H7 (cell line): ENCODE measurements around the gene DNAJC15. TPM values are rescaled to one million over a fixed set of nuclear protein-coding genes. Genes with fewer than 3 reads are reported as not detected.

ENCODE experiments used
- DNase-seq: peaks from one replicate; pipeline ENCODE4 v3.0.0; 2012
- H3K27me3 ChIP-seq: 2 replicates; pipeline ENCODE4 v1.6.0; 2011; ENCODE audit warnings: mild to moderate bottlenecking, low read length; ENCODE audit not compliant: control insufficient read depth, insufficient read depth
- H3K36me3 ChIP-seq: replicated peaks from 2 replicates; pipeline ENCODE4 v1.5.1; 2011; ENCODE audit warnings: low read length; ENCODE audit not compliant: control insufficient read depth, insufficient read depth
- H3K4me3 ChIP-seq: 2 replicates; pipeline ENCODE4 v1.5.1; 2011; ENCODE audit warnings: low read depth, mild to moderate bottlenecking, control low read depth, low read length, moderate library complexity; ENCODE audit not compliant: insufficient read depth
- total RNA-seq: library from RNA; depleted of rRNA; stranded (reverse); fragments of >200 nt; shearing (Covaris generic); gene quantifications from 2 replicates; pipeline ENCODE4 v1.2.3, GENCODE V29; 2014

The DNAJC15 gene
- total RNA-seq, 1 experiment from 2014 or later, result 0.45 TPM

DNA sequence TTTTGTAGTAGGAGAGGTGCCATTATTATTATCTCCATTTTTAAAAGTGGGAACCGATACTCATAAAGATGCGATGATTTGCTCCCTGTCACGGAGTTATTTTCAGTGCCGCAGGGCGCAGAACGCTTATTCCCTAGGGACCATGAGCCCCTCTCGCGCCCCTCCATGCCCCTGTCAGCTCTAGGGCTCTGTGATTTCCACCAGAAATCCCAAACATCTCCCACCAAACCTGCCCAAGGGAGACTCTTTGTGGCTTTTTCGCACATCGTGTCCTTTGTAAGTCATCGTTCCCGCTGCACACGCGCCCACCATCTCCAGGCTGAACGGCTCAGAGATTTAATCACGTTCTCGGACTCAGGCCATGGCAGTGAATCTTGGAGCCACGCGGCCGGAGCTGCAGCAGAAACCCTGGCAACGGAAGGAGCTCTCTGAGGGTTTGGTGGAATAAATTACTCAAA, 105.1 kb downstream of the DNAJC15 start:
- H3K4me3 ChIP-seq, result no peak overlapping the region
- no peak for DNase-seq
- H3K36me3 ChIP-seq, result no peaks in the 10 kb centered on the region
- H3K27me3 ChIP-seq, result no peaks in the 10 kb centered on the region

DNA sequence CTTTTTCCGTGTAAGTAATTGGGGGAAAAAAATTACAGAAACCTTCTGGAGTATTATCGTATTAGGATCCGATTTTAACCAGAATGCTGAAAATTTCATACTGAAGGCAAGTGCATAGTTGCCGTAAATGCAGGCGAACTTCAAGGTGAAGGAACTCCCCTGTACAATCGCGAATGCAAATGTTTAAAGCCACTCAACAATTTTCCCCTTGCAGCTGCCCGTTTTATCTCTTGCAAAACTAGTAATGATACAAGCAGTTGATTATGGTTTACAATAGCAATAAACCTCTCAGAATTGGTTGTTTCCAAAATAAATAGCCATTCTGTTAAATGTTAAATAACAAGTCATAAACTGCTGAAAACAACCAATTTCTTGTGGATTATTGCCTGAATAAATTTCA, 105.7 kb downstream of the DNAJC15 start:
- Histone ChIP-seq H3K27me3 (no peaks in the 10 kb centered on the region), H3K4me3 (no peak overlapping the region), H3K36me3 (no peaks in the 10 kb centered on the region)
- no peak for DNase-seq

- DNase-seq, result no peak
- H3K4me3 ChIP-seq, result no peak overlapping the region
- no peaks in the 10 kb centered on the region for H3K36me3 ChIP-seq
- no peaks in the 10 kb centered on the region for H3K27me3 ChIP-seq
Observed at GRCh38 chr13:43129511-43130110, 106.2 kb downstream of the DNAJC15 start.

DNA sequence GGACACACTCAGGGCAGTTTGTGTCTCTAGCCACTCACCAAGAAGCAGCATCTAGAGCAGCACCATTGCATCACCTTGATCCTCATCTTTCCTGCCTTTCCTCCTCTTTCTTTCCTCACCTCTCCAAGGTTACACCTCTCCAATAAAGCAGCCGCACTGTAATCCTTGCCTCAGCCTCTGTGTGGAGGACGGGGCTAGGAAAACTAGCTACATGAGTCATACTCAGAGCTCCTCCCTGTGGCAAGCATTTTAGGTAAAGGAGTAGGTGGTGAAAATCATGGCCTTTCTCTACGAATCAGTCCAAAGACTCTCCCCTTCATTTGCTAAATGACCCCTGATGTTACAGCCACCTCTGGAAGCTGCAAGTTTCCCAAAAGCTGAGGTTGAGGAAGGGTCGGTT, 108.9 kb downstream of the DNAJC15 start:
- Histone ChIP-seq H3K27me3 (no peaks in the 10 kb centered on the region), H3K4me3 (no peak overlapping the region), H3K36me3 (no peaks in the 10 kb centered on the region)
- DNase-seq, result peak; percentile 50

- H3K4me3 ChIP-seq, result no peak overlapping the region
- no peak for DNase-seq
- no peaks in the 10 kb centered on the region for H3K36me3 ChIP-seq
- H3K27me3 ChIP-seq, result no peaks in the 10 kb centered on the region
Observed at GRCh38 chr13:43132911-43133310, 109.5 kb downstream of the DNAJC15 start.

DNA sequence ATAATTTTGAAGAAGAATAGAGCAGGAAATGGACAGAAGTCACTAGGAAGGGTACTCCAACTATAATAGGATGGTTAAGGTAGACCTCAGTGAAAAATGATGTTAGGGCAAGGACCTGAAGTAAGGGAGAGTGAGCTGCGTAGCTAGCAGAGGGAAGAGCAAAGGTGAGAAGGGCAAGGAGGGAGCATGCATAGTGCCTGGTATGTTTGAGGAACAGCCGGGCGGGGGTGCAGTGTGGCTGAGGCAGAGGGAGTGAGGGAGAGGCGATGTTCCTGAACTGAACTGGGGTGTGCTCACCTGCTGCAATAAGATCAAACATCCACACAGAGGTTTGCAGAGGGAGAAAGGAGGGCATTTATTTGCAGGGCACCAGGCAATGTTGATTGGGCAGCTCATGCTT, 110.4 kb downstream of the DNAJC15 start:
- Histone ChIP-seq H3K36me3 (no peaks in the 10 kb centered on the region), H3K4me3 (no peak overlapping the region), H3K27me3 (no peaks in the 10 kb centered on the region)
- DNase-seq, result no peak

- Histone ChIP-seq H3K36me3 (no peaks in the 10 kb centered on the region), H3K27me3 (no peaks in the 10 kb centered on the region), H3K4me3 (no peak overlapping the region)
- DNase-seq, result no peak
Observed at GRCh38 chr13:43134868-43135267, 111.5 kb downstream of the DNAJC15 start.

DNA sequence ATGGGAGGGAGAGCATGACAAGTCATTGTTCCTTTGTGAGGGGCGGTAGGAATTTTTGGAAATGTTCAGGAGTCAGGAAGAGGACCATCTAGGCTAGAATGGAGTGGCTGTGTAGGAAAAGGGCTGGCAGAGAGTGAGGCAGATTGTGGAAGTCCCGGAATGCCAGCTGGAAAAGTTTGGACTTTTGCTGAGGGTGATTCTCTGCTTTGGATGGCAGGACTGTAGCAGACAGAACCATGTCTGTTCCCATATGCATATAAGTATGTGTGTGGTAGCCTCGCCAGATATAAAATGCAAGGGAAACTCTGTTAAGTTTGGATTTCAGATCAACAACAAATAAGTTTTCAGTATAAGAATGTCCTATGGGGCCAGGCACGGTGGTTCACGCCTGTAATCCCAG, 112.1 kb downstream of the DNAJC15 start:
- H3K36me3 ChIP-seq, result no peaks in the 10 kb centered on the region
- H3K27me3 ChIP-seq, result no peaks in the 10 kb centered on the region
- no peak for DNase-seq
- H3K4me3 ChIP-seq, result no peak overlapping the region

- Histone ChIP-seq H3K27me3 (no peaks in the 10 kb centered on the region), H3K36me3 (no peaks in the 10 kb centered on the region), H3K4me3 (no peak overlapping the region)
- DNase-seq, result no peak
Observed at GRCh38 chr13:43136920-43137575, 113.7 kb downstream of the DNAJC15 start.

- DNase-seq, result no peak
- Histone ChIP-seq H3K4me3 (no peak overlapping the region), H3K36me3 (no peaks in the 10 kb centered on the region), H3K27me3 (no peaks in the 10 kb centered on the region)
Observed at GRCh38 chr13:43139211-43139610, 115.8 kb downstream of the DNAJC15 start.

DNA sequence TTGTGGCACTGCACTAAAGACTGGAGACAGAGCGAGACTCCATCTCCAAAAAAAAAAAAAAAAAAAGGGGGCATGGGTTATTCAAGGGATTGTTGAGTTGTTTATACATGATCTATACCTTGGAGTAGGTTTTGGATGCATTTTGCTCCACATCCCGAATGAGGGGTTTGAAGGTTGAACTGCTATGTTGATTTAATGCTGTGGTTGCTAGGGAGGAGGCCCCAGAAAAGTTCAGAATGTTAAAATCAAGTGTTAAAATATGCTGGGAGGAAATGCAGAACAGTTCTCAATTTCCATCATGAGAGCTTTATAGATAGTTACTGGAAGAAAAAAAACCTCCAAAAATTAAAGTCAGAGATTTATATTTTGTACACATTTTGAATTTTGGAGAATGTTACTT, 116.5 kb downstream of the DNAJC15 start:
- Histone ChIP-seq H3K36me3 (no peaks in the 10 kb centered on the region), H3K27me3 (no peaks in the 10 kb centered on the region), H3K4me3 (no peak overlapping the region)
- DNase-seq, result no peak

DNA sequence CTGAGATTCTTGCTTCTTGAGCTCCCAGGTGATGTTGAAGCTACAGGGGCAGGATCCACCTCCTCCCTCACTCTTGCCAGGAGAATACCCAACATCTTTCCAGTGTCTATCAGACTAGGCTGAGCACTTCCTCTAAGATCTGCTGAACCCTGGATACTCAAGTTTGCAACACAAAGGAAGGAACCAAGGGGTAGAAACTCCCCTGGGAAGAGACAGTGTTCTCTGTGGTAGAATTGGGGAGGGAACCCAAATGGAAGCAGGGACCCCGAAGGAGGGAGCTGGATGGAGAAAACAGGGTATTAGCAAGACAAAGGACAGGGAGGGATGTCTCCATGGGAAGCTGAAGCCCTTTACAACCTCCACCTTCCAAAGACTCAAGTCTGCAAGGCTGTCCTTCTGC, 117.6 kb downstream of the DNAJC15 start:
- no peaks in the 10 kb centered on the region for H3K36me3 ChIP-seq
- DNase-seq, result peak; percentile 46
- no peaks in the 10 kb centered on the region for H3K27me3 ChIP-seq
- no peak overlapping the region for H3K4me3 ChIP-seq

DNA sequence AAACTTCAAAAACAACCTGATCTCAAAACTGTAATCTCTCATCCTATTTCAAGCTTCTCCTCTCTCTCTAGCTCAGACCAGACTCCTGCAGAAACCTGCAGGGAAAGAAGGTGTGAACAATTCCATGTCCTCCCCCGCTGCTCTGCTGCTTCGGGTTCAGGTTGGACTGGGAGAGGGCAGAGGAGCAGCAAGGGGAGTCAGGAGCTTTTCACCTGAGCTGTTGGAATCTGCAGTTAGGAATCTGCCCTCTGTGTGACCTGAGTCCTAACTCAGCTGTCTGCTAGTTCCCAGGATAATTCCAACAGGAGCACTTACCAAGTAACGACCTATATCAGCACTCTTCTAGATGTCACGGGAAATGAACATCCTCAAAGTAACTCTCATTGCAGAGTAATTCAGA, 118.3 kb downstream of the DNAJC15 start:
- no peak for DNase-seq
- H3K36me3 ChIP-seq, result no peaks in the 10 kb centered on the region

DNA sequence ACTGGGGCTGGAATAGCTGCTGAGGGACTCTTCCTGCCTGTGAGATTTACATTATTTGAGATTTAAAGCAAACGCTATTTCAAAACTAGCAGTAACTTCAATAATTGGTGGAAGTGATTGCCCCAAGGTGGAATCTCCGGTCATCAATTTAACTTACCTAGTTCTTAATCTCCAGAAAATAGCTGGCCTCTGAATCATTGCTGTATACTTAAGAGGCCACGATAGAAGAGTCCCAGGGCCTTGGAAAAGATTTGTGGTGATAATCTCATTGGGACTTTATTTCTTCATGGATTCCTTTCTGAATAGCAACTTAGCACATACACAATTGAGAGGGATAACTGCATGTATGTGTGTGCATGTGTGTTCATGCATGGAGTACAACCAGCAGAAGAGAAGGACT, 120.2 kb downstream of the DNAJC15 start:
- Histone ChIP-seq H3K4me3 (no peak overlapping the region), H3K36me3 (no peaks in the 10 kb centered on the region), H3K27me3 (no peaks in the 10 kb centered on the region)
- DNase-seq, result no peak

More for the DNA sequence above, 118.3 kb downstream of the DNAJC15 start:
- no peak overlapping the region for H3K4me3 ChIP-seq
- no peaks in the 10 kb centered on the region for H3K27me3 ChIP-seq

DNA sequence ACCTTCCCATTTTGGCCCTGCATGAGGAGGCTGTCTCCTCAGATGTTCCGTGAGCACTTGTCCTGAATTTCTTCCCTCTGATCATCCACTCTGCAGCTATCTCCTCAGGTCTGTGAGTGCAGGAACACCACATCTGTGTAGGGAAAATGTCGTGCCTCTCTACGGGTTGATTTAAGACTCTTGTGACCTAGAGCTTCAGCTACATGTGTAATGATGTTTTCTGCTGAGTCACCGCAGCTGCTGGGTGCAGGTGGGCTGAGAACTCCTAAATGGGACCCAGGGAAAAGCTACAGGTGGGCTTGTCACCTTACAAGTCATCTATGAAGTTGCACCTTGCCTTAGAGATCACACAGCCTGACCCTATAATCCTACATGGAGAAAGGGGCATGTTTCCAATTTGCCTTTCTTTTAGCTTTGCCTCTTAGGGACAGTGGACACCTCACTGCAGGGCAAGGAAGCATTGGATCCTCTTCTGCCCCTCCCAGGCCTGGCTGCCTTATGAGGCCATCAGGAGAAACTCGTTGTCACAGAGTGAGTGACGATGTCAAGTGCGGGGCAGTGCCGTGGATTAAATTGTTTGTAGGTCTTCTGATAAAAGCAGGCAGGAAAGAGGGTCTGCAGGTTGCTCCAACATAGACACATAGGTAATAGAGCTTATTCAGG, 122.3 kb downstream of the DNAJC15 start:
- Histone ChIP-seq H3K4me3 (no peak overlapping the region), H3K36me3 (no peaks in the 10 kb centered on the region), H3K27me3 (no peaks in the 10 kb centered on the region)
- no peak for DNase-seq
